GM18520 (cell line): Measurements from ENCODE around the gene AKAIN1.

Source experiments
- ATAC-seq: cut with Tn5 transposase; IDR thresholded peaks from one replicate; pipeline ENCODE4 v1.9.1; 2021; ENCODE audit not compliant: unreplicated experiment

AKAIN1 gene

GRCh38 chr18:5197032-5197434 lies at the start of gene AKAIN1:
Gene AKAIN1, minus strand, starts transcription at chr18:5197257. Its CDS starts 204 bp downstream, at chr18:5197053.
- ATAC-seq = no peak

GRCh38 chr18:5244941-5245340 lies 47.9 kb upstream of the AKAIN1 start:
- no peak for ATAC-seq

- ATAC-seq = no peak
Measured at GRCh38 chr18:5239447-5239846, 42.4 kb upstream of the AKAIN1 start.

GRCh38 chr18:5238371-5238976 lies 41.4 kb upstream of the AKAIN1 start:
- ATAC-seq = peak; percentile 19

GRCh38 chr18:5237723-5238370 lies 40.8 kb upstream of the AKAIN1 start:
- ATAC-seq = peak; percentile 92

- ATAC-seq = peak; percentile 11
Measured at GRCh38 chr18:5237083-5237722, 40.1 kb upstream of the AKAIN1 start.

GRCh38 chr18:5214583-5215351 lies 17.7 kb upstream of the AKAIN1 start:
- ATAC-seq = no peak

- ATAC-seq = no peak
Measured at GRCh38 chr18:5207471-5208150, 10.6 kb upstream of the AKAIN1 start.

- no peak for ATAC-seq
Measured at GRCh38 chr18:5198311-5198710, 1.3 kb upstream of the AKAIN1 start.

GRCh38 chr18:5197461-5197860 lies 404 bp upstream of the AKAIN1 start:
- ATAC-seq = no peak

- ATAC-seq = no peak
Measured at GRCh38 chr18:5196253-5197031, 615 bp downstream of the AKAIN1 start.

- no peak for ATAC-seq
Measured at GRCh38 chr18:5195656-5196055, 1.4 kb downstream of the AKAIN1 start.

GRCh38 chr18:5180254-5180653 lies 16.8 kb downstream of the AKAIN1 start:
- ATAC-seq = no peak

- no peak for ATAC-seq
Measured at GRCh38 chr18:5178519-5178918, 18.5 kb downstream of the AKAIN1 start.

GRCh38 chr18:5175378-5175777 lies 21.7 kb downstream of the AKAIN1 start:
- ATAC-seq = no peak

GRCh38 chr18:5173646-5174045 lies 23.4 kb downstream of the AKAIN1 start:
- ATAC-seq = no peak

- no peak for ATAC-seq
Measured at GRCh38 chr18:5173236-5173635, 23.8 kb downstream of the AKAIN1 start.

- no peak for ATAC-seq
Measured at GRCh38 chr18:5167831-5168230, 29.2 kb downstream of the AKAIN1 start.

GRCh38 chr18:5166606-5167280 lies 30.3 kb downstream of the AKAIN1 start:
- ATAC-seq = no peak

- ATAC-seq = no peak
Measured at GRCh38 chr18:5164903-5165302, 32.2 kb downstream of the AKAIN1 start.
